Testis (tissue), 2 donors: Measurements from ENCODE around the gene SPECC1L.

Source experiments
- CTCF ChIP-seq, 3 experiments: fragments of 450-650 bp in 2 of 3; fragments of 200-600 bp in 1 of 3; sonication (generic) in 1 of 3; IDR thresholded peaks; one replicate each; pipeline ENCODE4 v1.5.1; 2016 to 2019; ENCODE audit warnings: antibody characterized with exemption in 3 of 3, mild to moderate bottlenecking in 2 of 3, moderate library complexity in 1 of 3
- POLR2A ChIP-seq: fragments of 450-650 bp; IDR thresholded peaks from one replicate; pipeline ENCODE4 v1.6.1; 2017; ENCODE audit warnings: antibody characterized with exemption, mild to moderate bottlenecking, moderate library complexity

- no peak for TF ChIP-seq CTCF (IDR thresholded peaks at IDR 0.05)
- no peak for TF ChIP-seq POLR2A
Observed at GRCh38 chr22:24433828-24434470, 163.3 kb downstream of the SPECC1L start.
